H1 (cell line): ENCODE results near the gene MRPS26.

Experiments used
- GABPA ChIP-seq: IDR thresholded peaks from 2 replicates; pipeline ENCODE4 v1.6.1; 2011; ENCODE audit warnings: mild to moderate bottlenecking, low read length, moderate library complexity, borderline replicate concordance; ENCODE audit not compliant: insufficient read depth
- POLR2A ChIP-seq, 2 experiments: IDR thresholded peaks; 1 replicate in 1 of 2; 2 replicates in 1 of 2; pipeline ENCODE4 v1.6.1; 2011; ENCODE audit warnings: low read depth in 2 of 2, low read length in 2 of 2, mild to moderate bottlenecking in 2 of 2; ENCODE audit errors: control extremely low read depth in 1 of 2
- RAD21 ChIP-seq, 2 experiments: IDR thresholded peaks in 1 of 2; conservative IDR thresholded peaks in 1 of 2; 2 replicates each; pipeline ENCODE4 v1.6.1; 2011; ENCODE audit warnings: low read depth in 2 of 2, low read length in 2 of 2, improper control_type of control experiment in 1 of 2, inconsistent platforms in 1 of 2, mild to moderate bottlenecking in 1 of 2, moderate library complexity in 1 of 2
- TEAD4 ChIP-seq: IDR thresholded peaks from 2 replicates; pipeline ENCODE4 v1.6.1; 2012; ENCODE audit warnings: low read depth, low read length, inconsistent platforms, mixed read lengths
- TF ChIP-seq, protein P1 (sequence below), 3 experiments: IDR thresholded peaks; 1 replicate in 2 of 3; 2 replicates in 1 of 3; pipeline versions ENCODE4 v1.5.1 to v1.6.1; 2011; ENCODE audit warnings: low read length in 3 of 3, mild to moderate bottlenecking in 3 of 3, inconsistent platforms in 2 of 3, low read depth in 1 of 3, moderate library complexity in 1 of 3; ENCODE audit not compliant: insufficient read depth in 1 of 3; ENCODE audit errors: control extremely low read depth in 1 of 3

DNA sequence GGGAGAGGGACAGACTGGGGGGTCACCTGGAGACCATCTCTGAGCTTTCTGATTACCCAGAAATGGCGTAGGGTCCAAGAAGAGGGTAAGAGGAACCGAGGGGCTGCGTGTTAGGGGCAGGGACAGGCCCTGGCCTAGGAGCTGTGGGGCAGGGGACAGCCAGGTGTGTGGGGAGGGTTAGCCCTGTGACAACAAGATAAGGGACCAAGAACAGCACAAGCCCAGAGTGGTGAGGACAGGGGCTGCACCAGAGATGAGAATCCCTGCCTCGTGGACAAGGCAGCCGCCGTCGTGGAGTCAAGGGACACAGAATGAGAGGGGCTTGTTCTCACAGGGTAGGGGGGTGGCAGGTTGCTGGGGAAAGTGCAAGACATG, 39.1 kb downstream of the MRPS26 start:
- TF ChIP-seq GABPA (no peak), POLR2A (IDR thresholded peaks at IDR 0.05; ENCODE audit: control extremely low read depth in 1 of 2, low read depth in 2 of 2, low read length in 2 of 2) (no peak), RAD21 (IDR thresholded peaks at IDR 0.05 in 1 of 2, conservative IDR thresholded peaks at IDR 0.05 in 1 of 2; ENCODE audit: low read depth in 2 of 2, low read length in 2 of 2) (no peak), TEAD4 (no peak)
- TF ChIP-seq, protein P1, sequence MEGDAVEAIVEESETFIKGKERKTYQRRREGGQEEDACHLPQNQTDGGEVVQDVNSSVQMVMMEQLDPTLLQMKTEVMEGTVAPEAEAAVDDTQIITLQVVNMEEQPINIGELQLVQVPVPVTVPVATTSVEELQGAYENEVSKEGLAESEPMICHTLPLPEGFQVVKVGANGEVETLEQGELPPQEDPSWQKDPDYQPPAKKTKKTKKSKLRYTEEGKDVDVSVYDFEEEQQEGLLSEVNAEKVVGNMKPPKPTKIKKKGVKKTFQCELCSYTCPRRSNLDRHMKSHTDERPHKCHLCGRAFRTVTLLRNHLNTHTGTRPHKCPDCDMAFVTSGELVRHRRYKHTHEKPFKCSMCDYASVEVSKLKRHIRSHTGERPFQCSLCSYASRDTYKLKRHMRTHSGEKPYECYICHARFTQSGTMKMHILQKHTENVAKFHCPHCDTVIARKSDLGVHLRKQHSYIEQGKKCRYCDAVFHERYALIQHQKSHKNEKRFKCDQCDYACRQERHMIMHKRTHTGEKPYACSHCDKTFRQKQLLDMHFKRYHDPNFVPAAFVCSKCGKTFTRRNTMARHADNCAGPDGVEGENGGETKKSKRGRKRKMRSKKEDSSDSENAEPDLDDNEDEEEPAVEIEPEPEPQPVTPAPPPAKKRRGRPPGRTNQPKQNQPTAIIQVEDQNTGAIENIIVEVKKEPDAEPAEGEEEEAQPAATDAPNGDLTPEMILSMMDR (IDR thresholded peaks at IDR 0.05; ENCODE audit: control extremely low read depth in 1 of 3, insufficient read depth in 1 of 3, low read depth in 1 of 3, low read length in 3 of 3): no peak
